Gastroesophageal sphincter (tissue), 3 donors: Measurements from ENCODE around the gene SLC7A7.

ENCODE experiments used
- EP300 ChIP-seq: sonication (generic); formaldehyde crosslinking; IDR thresholded peaks from one replicate; pipeline ENCODE4 v1.6.1; 2017; ENCODE audit warnings: antibody characterized with exemption, mild to moderate bottlenecking
- POLR2A ChIP-seq, 2 donors: fragments of 450-650 bp; IDR thresholded peaks; one replicate each; pipeline ENCODE4 v1.6.1; 2017; ENCODE audit warnings: antibody characterized with exemption in 2 of 2, mild to moderate bottlenecking in 2 of 2, moderate library complexity in 1 of 2
- POLR2AphosphoS5 ChIP-seq: sonication (generic); formaldehyde crosslinking; IDR thresholded peaks from one replicate; pipeline ENCODE4 v1.6.1; 2017; ENCODE audit warnings: antibody characterized with exemption
- TF ChIP-seq, protein P1 (sequence below), 4 experiments: fragments of 200-600 bp in 2 of 4; fragments of 450-650 bp in 2 of 4; sonication (generic) in 1 of 4; IDR thresholded peaks; one replicate each; pipeline ENCODE4 v1.5.1; 2017 to 2019; ENCODE audit warnings: antibody characterized with exemption in 4 of 4, mild to moderate bottlenecking in 2 of 4, moderate library complexity in 2 of 4

DNA sequence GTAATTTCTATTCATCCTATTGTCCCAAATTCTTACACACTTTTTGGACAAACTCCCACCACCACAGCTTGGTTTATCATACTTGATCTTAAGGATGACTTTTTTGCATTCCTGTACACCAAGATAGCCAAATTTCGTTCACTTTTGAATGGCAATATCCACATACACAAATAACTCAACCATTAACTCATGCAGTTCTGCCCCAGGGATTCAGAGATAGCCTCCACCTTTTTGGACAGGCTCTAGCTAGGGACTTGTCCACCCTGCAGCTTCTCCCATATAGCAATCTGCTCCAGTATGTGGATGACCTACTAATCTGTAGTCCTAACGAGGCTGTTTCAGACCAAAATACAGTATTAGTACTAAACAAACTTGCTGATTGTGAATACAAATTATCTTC lies 81.4 kb downstream of the SLC7A7 start:
- TF ChIP-seq, protein P1, sequence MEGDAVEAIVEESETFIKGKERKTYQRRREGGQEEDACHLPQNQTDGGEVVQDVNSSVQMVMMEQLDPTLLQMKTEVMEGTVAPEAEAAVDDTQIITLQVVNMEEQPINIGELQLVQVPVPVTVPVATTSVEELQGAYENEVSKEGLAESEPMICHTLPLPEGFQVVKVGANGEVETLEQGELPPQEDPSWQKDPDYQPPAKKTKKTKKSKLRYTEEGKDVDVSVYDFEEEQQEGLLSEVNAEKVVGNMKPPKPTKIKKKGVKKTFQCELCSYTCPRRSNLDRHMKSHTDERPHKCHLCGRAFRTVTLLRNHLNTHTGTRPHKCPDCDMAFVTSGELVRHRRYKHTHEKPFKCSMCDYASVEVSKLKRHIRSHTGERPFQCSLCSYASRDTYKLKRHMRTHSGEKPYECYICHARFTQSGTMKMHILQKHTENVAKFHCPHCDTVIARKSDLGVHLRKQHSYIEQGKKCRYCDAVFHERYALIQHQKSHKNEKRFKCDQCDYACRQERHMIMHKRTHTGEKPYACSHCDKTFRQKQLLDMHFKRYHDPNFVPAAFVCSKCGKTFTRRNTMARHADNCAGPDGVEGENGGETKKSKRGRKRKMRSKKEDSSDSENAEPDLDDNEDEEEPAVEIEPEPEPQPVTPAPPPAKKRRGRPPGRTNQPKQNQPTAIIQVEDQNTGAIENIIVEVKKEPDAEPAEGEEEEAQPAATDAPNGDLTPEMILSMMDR (IDR thresholded peaks at IDR 0.05) = no peak
- TF ChIP-seq POLR2A (IDR thresholded peaks at IDR 0.05) = no peak
- TF ChIP-seq EP300 = no peak
- TF ChIP-seq POLR2AphosphoS5 = no peak
